Loucy (cell line): ENCODE data around the gene OTOR.

Source experiments
- CTCF ChIP-seq: fragments of 200-600 bp; sonication (generic); conservative IDR thresholded peaks from 2 replicates; pipeline ENCODE4 v1.5.1; 2014; ENCODE audit warnings: mild to moderate bottlenecking, antibody characterized with exemption, low read length
- EZH2phosphoT487 ChIP-seq: fragments of 200-600 bp; IDR thresholded peaks from 2 replicates; pipeline ENCODE4 v1.6.1; 2018; ENCODE audit warnings: antibody characterized with exemption, mild to moderate bottlenecking, moderate library complexity, borderline replicate concordance

GRCh38 chr20:16747291-16747811 is 807 bp upstream of the OTOR start:
- no peak for TF ChIP-seq EZH2phosphoT487
- no peak for TF ChIP-seq CTCF
